Mammary microvascular endothelial cell (primary cell): ENCODE measurements around the gene ZNF783. TPM values are rescaled to one million over a fixed set of nuclear protein-coding genes. Genes with fewer than 3 reads are reported as not detected.

Source experiments
- total RNA-seq: library from RNA; depleted of rRNA; stranded (reverse); fragments of >200 nt; gene quantifications from 2 replicates; pipeline ENCODE4 v1.2.3, GENCODE V29; 2015

ZNF783 gene
- total RNA-seq: 5.1 and 6.2 TPM in 2 replicates

GRCh38 chr7:149261829-149262617 is at the start of gene ZNF783:
Gene ZNF783 (plus strand): TSS chr7:149262196. CDS start chr7:149262334, 138 bp downstream.

GRCh38 chr7:149239345-149240143 is 22.5 kb upstream of the ZNF783 start, which contains the start of gene ZNF212:
Gene ZNF212 (plus strand): TSS chr7:149239651. CDS start chr7:149239779, 128 bp downstream.

Other genes starting within 250 kb of the ZNF783 start
- gene PDIA4, start 233.7 kb upstream of the ZNF783 start, total RNA-seq: 231 and 234 TPM in 2 replicates
- 4.2 and 4.7 TPM in 2 replicates for gene ZNF786, start 171.5 kb upstream of the ZNF783 start, total RNA-seq
- gene ZNF425, start 135.9 kb upstream of the ZNF783 start, total RNA-seq: 0.40 and 0.74 TPM in 2 replicates
- gene ZNF398, start 114.7 kb upstream of the ZNF783 start, total RNA-seq: 7.4 and 10.2 TPM in 2 replicates
- 22.3 and 26.2 TPM in 2 replicates for gene ZNF282, start 66.7 kb upstream of the ZNF783 start, total RNA-seq
- 3.9 and 4.1 TPM in 2 replicates for gene ZNF212, start 22.5 kb upstream of the ZNF783 start, total RNA-seq
- 7.5 and 8.1 TPM in 2 replicates for gene ZNF777, start 198.9 kb downstream of the ZNF783 start, total RNA-seq
- gene ZNF746, start 235.6 kb downstream of the ZNF783 start, total RNA-seq: 15.0 and 15.2 TPM in 2 replicates